Trophoblast cell (in vitro differentiated cells and primary cell): Measurements from ENCODE around the gene TRIML2.

Experiments
- DNase-seq, 2 donors: peaks; one replicate each; pipeline ENCODE4 v3.0.0-alpha.2; 2016
- H2AFZ ChIP-seq: 2 replicates; pipeline ENCODE4 v1.6.1; 2013; ENCODE audit warnings: low read length, moderate library complexity, mild to moderate bottlenecking; ENCODE audit not compliant: insufficient read depth, poor library complexity
- H2AK5ac ChIP-seq: 2 replicates; pipeline ENCODE4 v1.6.1; 2013; ENCODE audit warnings: mild to moderate bottlenecking, low read length
- H2BK120ac ChIP-seq: 2 replicates; pipeline ENCODE4 v1.6.1; 2013; ENCODE audit warnings: low read length, mild to moderate bottlenecking, moderate library complexity; ENCODE audit not compliant: insufficient read depth, poor library complexity
- H2BK12ac ChIP-seq: 2 replicates; pipeline ENCODE4 v1.6.1; 2013; ENCODE audit warnings: mild to moderate bottlenecking, low read length, moderate library complexity
- H2BK5ac ChIP-seq: 2 replicates; pipeline ENCODE4 v1.6.1; 2013; ENCODE audit warnings: low read length, low read depth, moderate library complexity, mild to moderate bottlenecking; ENCODE audit not compliant: poor library complexity
- H3K14ac ChIP-seq: 2 replicates; pipeline ENCODE4 v1.6.1; 2013; ENCODE audit warnings: mild to moderate bottlenecking, low read length
- H3K18ac ChIP-seq: 2 replicates; pipeline ENCODE4 v1.6.1; 2013; ENCODE audit warnings: mild to moderate bottlenecking, low read length
- H3K23ac ChIP-seq: 2 replicates; pipeline ENCODE4 v1.6.1; 2013; ENCODE audit warnings: low read length
- H3K27ac ChIP-seq: 2 replicates; pipeline ENCODE4 v1.5.1; 2013; ENCODE audit warnings: low read depth, mild to moderate bottlenecking, inconsistent platforms, low read length, moderate library complexity
- H3K27me3 ChIP-seq: 2 replicates; pipeline ENCODE4 v1.6.1; 2013; ENCODE audit warnings: inconsistent platforms, mild to moderate bottlenecking, low read length, moderate library complexity; ENCODE audit not compliant: insufficient read depth
- H3K36me3 ChIP-seq, 2 experiments: 1 replicate in 1 of 2; 2 replicates in 1 of 2; pipeline ENCODE4 v1.6.1; 2013; ENCODE audit warnings: low read length in 2 of 2, mild to moderate bottlenecking in 2 of 2, moderate library complexity in 1 of 2; ENCODE audit not compliant: insufficient read depth in 2 of 2, control insufficient read depth in 1 of 2
- H3K4ac ChIP-seq: 2 replicates; pipeline ENCODE4 v1.6.1; 2013; ENCODE audit warnings: low read depth, mild to moderate bottlenecking, low read length, moderate library complexity
- H3K4me1 ChIP-seq, 2 experiments: 1 replicate in 1 of 2; 2 replicates in 1 of 2; pipeline ENCODE4 v1.6.1; 2013; ENCODE audit warnings: low read length in 2 of 2, mild to moderate bottlenecking in 2 of 2, moderate library complexity in 1 of 2; ENCODE audit not compliant: insufficient read depth in 2 of 2, control insufficient read depth in 1 of 2
- H3K4me2 ChIP-seq: 2 replicates; pipeline ENCODE4 v1.6.1; 2013; ENCODE audit warnings: inconsistent platforms, mild to moderate bottlenecking, low read length, moderate library complexity
- H3K4me3 ChIP-seq: 2 replicates; pipeline ENCODE4 v1.5.1; 2013; ENCODE audit warnings: mild to moderate bottlenecking, low read depth, low read length, inconsistent platforms
- H3K79me1 ChIP-seq: one replicate; pipeline ENCODE4 v1.6.1; 2013; ENCODE audit warnings: low read length
- H3K79me2 ChIP-seq: 2 replicates; pipeline ENCODE4 v1.6.1; 2013; ENCODE audit warnings: low read length, mild to moderate bottlenecking; ENCODE audit not compliant: control insufficient read depth, insufficient read depth, poor library complexity
- H3K9ac ChIP-seq: 2 replicates; pipeline ENCODE4 v1.6.1; 2013; ENCODE audit warnings: mild to moderate bottlenecking, low read length
- H3K9me3 ChIP-seq: 2 replicates; pipeline ENCODE4 v1.6.1; 2013; ENCODE audit warnings: low read depth, mild to moderate bottlenecking, control low read depth, inconsistent platforms, low read length; ENCODE audit not compliant: insufficient read depth
- H4K12ac ChIP-seq: 2 replicates; pipeline ENCODE4 v1.6.1; 2013; ENCODE audit warnings: low read depth, mild to moderate bottlenecking, low read length, moderate library complexity
- H4K8ac ChIP-seq: 2 replicates; pipeline ENCODE4 v1.6.1; 2013; ENCODE audit warnings: low read depth, mild to moderate bottlenecking, low read length, moderate library complexity
- H4K91ac ChIP-seq: one replicate; pipeline ENCODE4 v1.6.1; 2013; ENCODE audit warnings: low read depth, mild to moderate bottlenecking, low read length, moderate library complexity
- WGBS: extraction: QIAGEN DNeasy Blood & Tissue Kit; methylation state at CpG from one replicate; pipeline ENCODE4 v1.1.7; 2013; ENCODE audit warnings: missing lambda C conversion rate; ENCODE audit not compliant: insufficient read length, insufficient coverage; ENCODE audit errors: extremely low coverage; 5-methylcytosine and 5-hydroxymethylcytosine counted together

Gene TRIML2

DNA sequence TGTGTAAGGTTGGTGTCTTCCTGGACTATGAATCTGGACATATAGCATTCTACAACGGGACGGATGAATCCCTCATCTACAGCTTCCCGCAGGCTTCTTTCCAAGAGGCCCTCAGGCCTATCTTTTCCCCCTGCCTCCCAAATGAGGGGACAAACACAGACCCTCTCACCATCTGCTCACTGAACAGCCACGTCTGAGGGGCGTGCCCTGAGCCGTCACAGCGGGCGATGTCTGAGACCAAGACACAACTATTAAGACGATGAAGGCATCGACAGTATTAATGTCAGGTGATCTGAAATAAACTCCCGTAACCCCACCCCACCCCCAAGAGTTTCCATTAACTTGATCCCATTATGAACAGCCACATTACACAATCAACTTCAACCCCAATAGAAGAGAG is 37.8 kb upstream of the TRIML2 start:
- Histone ChIP-seq H3K23ac (no peak overlapping the region), H3K14ac (no peak overlapping the region), H3K9me3 (no peaks in the 10 kb centered on the region), H3K27me3 (no peaks in the 10 kb centered on the region), H4K91ac (peak overlapping the region; percentile 29), H2BK5ac (no peak overlapping the region), H2AFZ (no peak overlapping the region), H3K4me2 (no peak overlapping the region), H3K79me1 (peaks cover 8% of the 10 kb centered on the region), H3K4ac (no peak overlapping the region), H3K4me3 (no peak overlapping the region), H3K9ac (no peak overlapping the region), H4K8ac (no peak overlapping the region), H2BK120ac (no peak overlapping the region), H3K18ac (no peak overlapping the region), H3K27ac (no peak overlapping the region), H2BK12ac (no peak overlapping the region), H3K36me3 (no peaks in the 10 kb centered on the region), H3K79me2 (no peaks in the 10 kb centered on the region), H4K12ac (no peak overlapping the region), H2AK5ac (no peak overlapping the region), H3K4me1 (peaks cover 11 to 16% of the 10 kb centered on the region in 2 experiments)
- no peak for DNase-seq
- WGBS = no CpG with 5 or more reads among the region's 11 CpGs

DNA sequence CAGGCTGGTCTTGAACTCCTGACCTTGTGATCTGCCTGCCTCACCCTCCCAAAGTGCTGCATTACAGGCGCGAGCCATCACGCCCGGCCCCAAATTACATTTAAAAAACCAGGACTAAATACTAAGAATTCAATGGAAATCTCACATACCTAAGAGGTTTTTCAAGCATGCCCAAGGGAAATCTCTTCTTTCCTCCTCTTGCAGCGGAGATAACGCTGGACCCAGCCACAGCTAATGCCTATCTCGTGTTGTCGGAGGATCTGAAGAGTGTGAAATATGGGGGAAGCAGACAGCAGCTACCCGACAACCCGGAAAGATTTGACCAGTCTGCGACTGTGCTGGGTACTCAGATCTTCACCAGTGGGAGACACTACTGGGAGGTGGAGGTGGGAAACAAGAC is 37.2 kb upstream of the TRIML2 start:
- H2AK5ac ChIP-seq = no peak overlapping the region
- H2BK120ac ChIP-seq = no peak overlapping the region
- no peak overlapping the region for H3K18ac ChIP-seq
- no peak overlapping the region for H3K4ac ChIP-seq
- H3K14ac ChIP-seq = no peak overlapping the region
- no peaks in the 10 kb centered on the region for H3K27me3 ChIP-seq
- no peaks in the 10 kb centered on the region for H3K9me3 ChIP-seq
- H3K23ac ChIP-seq = no peak overlapping the region
- peak overlapping the region; percentile 29 for H4K91ac ChIP-seq
- no peak overlapping the region for H3K4me2 ChIP-seq
- H2BK12ac ChIP-seq = peak overlapping the region; percentile 17
- H3K4me1 ChIP-seq = peaks cover 11 to 17% of the 10 kb centered on the region in 2 experiments
- no peaks in the 10 kb centered on the region for H3K36me3 ChIP-seq
- peaks cover 8% of the 10 kb centered on the region for H3K79me1 ChIP-seq
- no peak overlapping the region for H4K12ac ChIP-seq
- H3K27ac ChIP-seq = no peak overlapping the region
- H2AFZ ChIP-seq = no peak overlapping the region
- no peaks in the 10 kb centered on the region for H3K79me2 ChIP-seq
- no peak overlapping the region for H4K8ac ChIP-seq
- WGBS = no CpG with 5 or more reads among the region's 11 CpGs
- no peak overlapping the region for H2BK5ac ChIP-seq
- peak; percentile 23 to 62 for DNase-seq
- no peak overlapping the region for H3K9ac ChIP-seq
- no peak overlapping the region for H3K4me3 ChIP-seq

GRCh38 chr4:188145601-188146000 is 36.2 kb upstream of the TRIML2 start:
- no peak overlapping the region for H4K12ac ChIP-seq
- no peak overlapping the region for H3K4ac ChIP-seq
- H2BK120ac ChIP-seq = no peak overlapping the region
- no peaks in the 10 kb centered on the region for H3K27me3 ChIP-seq
- no peak overlapping the region for H2BK12ac ChIP-seq
- H2AFZ ChIP-seq = no peak overlapping the region
- H4K8ac ChIP-seq = no peak overlapping the region
- H3K79me1 ChIP-seq = peaks cover 8% of the 10 kb centered on the region
- no peaks in the 10 kb centered on the region for H3K9me3 ChIP-seq
- H3K4me3 ChIP-seq = no peak overlapping the region
- no peak overlapping the region for H2AK5ac ChIP-seq
- H4K91ac ChIP-seq = no peak overlapping the region
- H3K4me2 ChIP-seq = no peak overlapping the region
- no peak for DNase-seq
- no peak overlapping the region for H3K23ac ChIP-seq
- WGBS = no CpG with 5 or more reads among the region's 10 CpGs
- H3K79me2 ChIP-seq = no peaks in the 10 kb centered on the region
- H3K36me3 ChIP-seq = no peaks in the 10 kb centered on the region
- H3K27ac ChIP-seq = no peak overlapping the region
- peaks cover 11 to 17% of the 10 kb centered on the region in 2 experiments for H3K4me1 ChIP-seq
- no peak overlapping the region for H3K14ac ChIP-seq
- H3K9ac ChIP-seq = no peak overlapping the region
- no peak overlapping the region for H3K18ac ChIP-seq
- no peak overlapping the region for H2BK5ac ChIP-seq

- Histone ChIP-seq H3K18ac (no peak overlapping the region), H3K9ac (no peak overlapping the region), H3K9me3 (peaks cover 2% of the 10 kb centered on the region), H3K79me2 (no peaks in the 10 kb centered on the region), H3K4ac (no peak overlapping the region), H2BK12ac (no peak overlapping the region), H2BK120ac (no peak overlapping the region), H4K12ac (no peak overlapping the region), H3K14ac (no peak overlapping the region), H3K27ac (peak overlapping the region; percentile 24), H3K4me2 (peak overlapping the region; percentile 37), H3K79me1 (peaks cover 4% of the 10 kb centered on the region), H3K36me3 (no peaks in the 10 kb centered on the region), H3K4me3 (no peak overlapping the region), H2AFZ (no peak overlapping the region), H3K23ac (no peak overlapping the region), H3K4me1 (peaks cover 11 to 20% of the 10 kb centered on the region in 2 experiments), H4K8ac (no peak overlapping the region), H4K91ac (no peak overlapping the region), H3K27me3 (no peaks in the 10 kb centered on the region), H2BK5ac (no peak overlapping the region), H2AK5ac (no peak overlapping the region)
- peak in 1 of 2 donors; percentile 24 for DNase-seq
- WGBS = no CpG with 5 or more reads among the region's 11 CpGs
These were observed 34.3 kb upstream of the TRIML2 start for GRCh38 chr4:188143731-188144130.
